Measurements from ENCODE around the gene CRABP2. TPM values are rescaled to one million over a fixed set of nuclear protein-coding genes. Genes with fewer than 3 reads are reported as not detected.

Gene CRABP2
- total RNA-seq, 1 experiment from 2014 or later: 1.9 TPM

GRCh38 chr1:156741481-156741983 is 36.1 kb upstream of the CRABP2 start:
- H3K27ac Mint-ChIP-seq (ENCODE audit: low read depth, unreplicated experiment): peak overlapping the region; percentile 98
- peaks cover 76% of the 10 kb centered on the region for H3K36me3 Mint-ChIP-seq (ENCODE audit: insufficient read depth, unreplicated experiment)
- POLR2A ChIA-PET: interaction anchor here (0.6 to 10.4 kb wide), 21 partner anchors 10 to 690 kb away, joined by 3 to 375 read pairs (median 4); partner anchors contain the start of genes CCT3, HDGF, ISG20L2 and MEF2D
- TF ChIP-seq CTCF (IDR thresholded peaks at IDR 0.05; ENCODE audit: unreplicated experiment): no peak
- peak overlapping the region; percentile 100 for H3K4me3 Mint-ChIP-seq (ENCODE audit: unreplicated experiment)
- DNase-seq (ENCODE audit: unreplicated experiment): no peak
- BruUV-seq (replicated peaks): TSS peak; percentile 65
- no peaks in the 10 kb centered on the region for H3K27me3 Mint-ChIP-seq (ENCODE audit: insufficient read depth, unreplicated experiment)
- peaks cover 35% of the 10 kb centered on the region for H3K4me1 Mint-ChIP-seq (ENCODE audit: insufficient read depth, unreplicated experiment)
- CTCF ChIA-PET: interaction anchor here (0.6 to 10.3 kb wide), 7 partner anchors 9 to 105 kb away, joined by 3 to 136 read pairs (median 4); partner anchors contain the start of genes ISG20L2 and METTL25B
- no peaks in the 10 kb centered on the region for H3K9me3 Mint-ChIP-seq (ENCODE audit: unreplicated experiment)
- intact Hi-C loops (cut with micrococcal nuclease): loop anchor here (2.0 to 10.0 kb wide), 2 partner anchors 25 to 237 kb away; partner anchors contain the start of genes MEF2D and PRCC

GRCh38 chr1:156740741-156741480 is 35.5 kb upstream of the CRABP2 start, which contains the start of gene MRPL24:
Gene MRPL24, minus strand, starts transcription at chr1:156741088. Its CDS starts 2,384 bp downstream, at chr1:156738704.
- H3K4me1 Mint-ChIP-seq (ENCODE audit: insufficient read depth, unreplicated experiment): peaks cover 30% of the 10 kb centered on the region
- peak within 1 kb of the TSS; percentile 98 for H3K27ac Mint-ChIP-seq (ENCODE audit: low read depth, unreplicated experiment)
- no TSS peak for BruUV-seq (replicated peaks)
- no peaks in the 10 kb centered on the region for H3K27me3 Mint-ChIP-seq (ENCODE audit: insufficient read depth, unreplicated experiment)
- no peak for TF ChIP-seq CTCF (IDR thresholded peaks at IDR 0.05; ENCODE audit: unreplicated experiment)
- intact Hi-C loops (cut with micrococcal nuclease): loop anchor here (2.0 to 10.0 kb wide), 2 partner anchors 26 to 236 kb away; partner anchors contain the start of genes MEF2D and PRCC
- peak; percentile 100 for DNase-seq (ENCODE audit: unreplicated experiment)
- H3K4me3 Mint-ChIP-seq (ENCODE audit: unreplicated experiment): peak within 1 kb of the TSS; percentile 100
- peaks cover 81% of the 10 kb centered on the region for H3K36me3 Mint-ChIP-seq (ENCODE audit: insufficient read depth, unreplicated experiment)
- POLR2A ChIA-PET: interaction anchor here (0.6 to 10.4 kb wide), 21 partner anchors 11 to 689 kb away, joined by 3 to 375 read pairs (median 4); partner anchors contain the start of genes CCT3, HDGF, ISG20L2 and MEF2D
- H3K9me3 Mint-ChIP-seq (ENCODE audit: unreplicated experiment): no peaks in the 10 kb centered on the region
- CTCF ChIA-PET: interaction anchor here (0.6 to 10.3 kb wide), 11 partner anchors 8 to 150 kb away, joined by 3 to 136 read pairs (median 4); partner anchors contain the start of genes ISG20L2, METTL25B and PRCC

- peak overlapping the region; percentile 98 for H3K27ac Mint-ChIP-seq (ENCODE audit: low read depth, unreplicated experiment)
- H3K4me1 Mint-ChIP-seq (ENCODE audit: insufficient read depth, unreplicated experiment): peaks cover 23% of the 10 kb centered on the region
- DNase-seq (ENCODE audit: unreplicated experiment): peak; percentile 44
- ChIA-PET CTCF (interaction anchor here (0.6 to 10.3 kb wide), 7 partner anchors 12 to 79 kb away, joined by 3 to 136 read pairs (median 4); partner anchors contain the start of genes ISG20L2, METTL25B and PRCC), POLR2A (interaction anchor here (0.9 to 10.4 kb wide), 13 partner anchors 11 to 689 kb away, joined by 3 to 375 read pairs (median 5); partner anchors contain the start of genes CCT3, HDGF, ISG20L2 and METTL25B)
- TSS peak; percentile 3 for BruUV-seq (replicated peaks)
- peaks cover 81% of the 10 kb centered on the region for H3K36me3 Mint-ChIP-seq (ENCODE audit: insufficient read depth, unreplicated experiment)
- intact Hi-C loops (cut with micrococcal nuclease): loop anchor here (2.0 to 10.0 kb wide), 2 partner anchors 27 to 235 kb away; partner anchors contain the start of genes MEF2D and PRCC
- TF ChIP-seq CTCF (IDR thresholded peaks at IDR 0.05; ENCODE audit: unreplicated experiment): no peak
- peak overlapping the region; percentile 100 for H3K4me3 Mint-ChIP-seq (ENCODE audit: unreplicated experiment)
- no peaks in the 10 kb centered on the region for H3K9me3 Mint-ChIP-seq (ENCODE audit: unreplicated experiment)
- no peaks in the 10 kb centered on the region for H3K27me3 Mint-ChIP-seq (ENCODE audit: insufficient read depth, unreplicated experiment)
Observed at GRCh38 chr1:156740237-156740740, 34.9 kb upstream of the CRABP2 start.
